Liver (tissue), 2 donors: ENCODE measurements around the gene TMEM123.

Experiments used
- MAX ChIP-seq: IDR thresholded peaks from 2 replicates; pipeline ENCODE4 v1.6.1; 2016; ENCODE audit warnings: antibody characterized with exemption
- REST ChIP-seq: IDR thresholded peaks from 2 replicates; pipeline ENCODE4 v1.6.1; 2016; ENCODE audit warnings: antibody characterized with exemption, mild to moderate bottlenecking
- TF ChIP-seq, protein P1 (sequence below): fragments of 150-350 bp; IDR thresholded peaks from 2 replicates; pipeline ENCODE4 v1.5.1; 2017; ENCODE audit warnings: improper control_type of control experiment, low read depth, low read length; ENCODE audit not compliant: missing input control
- donor health status: healthy.

DNA sequence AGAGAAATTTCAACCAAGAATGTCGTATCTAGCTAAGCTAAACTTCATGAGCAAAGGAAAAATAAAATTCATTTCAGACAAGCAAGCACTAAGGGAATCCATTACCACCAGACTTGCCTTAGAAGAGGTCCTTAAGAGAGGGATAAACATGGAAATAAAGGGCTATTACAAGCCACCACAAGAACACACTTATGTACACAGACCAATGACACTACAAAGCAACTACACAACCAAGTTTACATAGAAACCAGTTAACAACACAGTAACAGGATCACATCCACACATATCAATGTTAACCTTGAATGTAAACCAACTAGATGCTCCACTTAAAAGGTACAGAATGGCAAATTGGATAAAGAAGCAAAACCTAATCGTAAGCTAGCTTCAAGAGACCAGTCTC lies 38.0 kb downstream of the TMEM123 start:
- TF ChIP-seq, protein P1, sequence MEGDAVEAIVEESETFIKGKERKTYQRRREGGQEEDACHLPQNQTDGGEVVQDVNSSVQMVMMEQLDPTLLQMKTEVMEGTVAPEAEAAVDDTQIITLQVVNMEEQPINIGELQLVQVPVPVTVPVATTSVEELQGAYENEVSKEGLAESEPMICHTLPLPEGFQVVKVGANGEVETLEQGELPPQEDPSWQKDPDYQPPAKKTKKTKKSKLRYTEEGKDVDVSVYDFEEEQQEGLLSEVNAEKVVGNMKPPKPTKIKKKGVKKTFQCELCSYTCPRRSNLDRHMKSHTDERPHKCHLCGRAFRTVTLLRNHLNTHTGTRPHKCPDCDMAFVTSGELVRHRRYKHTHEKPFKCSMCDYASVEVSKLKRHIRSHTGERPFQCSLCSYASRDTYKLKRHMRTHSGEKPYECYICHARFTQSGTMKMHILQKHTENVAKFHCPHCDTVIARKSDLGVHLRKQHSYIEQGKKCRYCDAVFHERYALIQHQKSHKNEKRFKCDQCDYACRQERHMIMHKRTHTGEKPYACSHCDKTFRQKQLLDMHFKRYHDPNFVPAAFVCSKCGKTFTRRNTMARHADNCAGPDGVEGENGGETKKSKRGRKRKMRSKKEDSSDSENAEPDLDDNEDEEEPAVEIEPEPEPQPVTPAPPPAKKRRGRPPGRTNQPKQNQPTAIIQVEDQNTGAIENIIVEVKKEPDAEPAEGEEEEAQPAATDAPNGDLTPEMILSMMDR: no peak
- TF ChIP-seq REST (no peak), MAX (no peak)
